Liver (tissue), 9 donors: ENCODE data around the gene GRK2. TPM values are rescaled to one million over a fixed set of nuclear protein-coding genes. Genes with fewer than 3 reads are reported as not detected.

Source experiments
- DNase-seq: peaks from one replicate; pipeline ENCODE4 v3.0.0-alpha.2; 2017; ENCODE audit warnings: low spot score
- H3K27ac ChIP-seq, 2 donors: one replicate each; pipeline ENCODE4 v1.7.0; 2013; ENCODE audit warnings: inconsistent platforms in 2 of 2, low read length in 2 of 2, control low read depth in 1 of 2, low read depth in 1 of 2, mild to moderate bottlenecking in 1 of 2
- H3K27me3 ChIP-seq, 4 donors: one replicate each; pipeline versions ENCODE4 v1.6.1 to v1.7.0; 2013; ENCODE audit warnings: low read length in 3 of 4, inconsistent platforms in 1 of 4, mild to moderate bottlenecking in 1 of 4, moderate library complexity in 1 of 4; ENCODE audit not compliant: control insufficient read depth in 4 of 4, insufficient read depth in 4 of 4
- H3K36me3 ChIP-seq, 4 donors: one replicate each; pipeline versions ENCODE4 v1.6.1 to v1.7.0; 2013; ENCODE audit warnings: low read length in 3 of 4, mild to moderate bottlenecking in 3 of 4, low read depth in 1 of 4, moderate library complexity in 1 of 4; ENCODE audit not compliant: control insufficient read depth in 4 of 4, insufficient read depth in 3 of 4
- H3K4me1 ChIP-seq, 4 donors: one replicate each; pipeline versions ENCODE4 v1.6.1 to v1.7.0; 2013; ENCODE audit warnings: low read length in 3 of 4, mild to moderate bottlenecking in 3 of 4, moderate library complexity in 1 of 4; ENCODE audit not compliant: control insufficient read depth in 4 of 4, insufficient read depth in 4 of 4
- H3K4me3 ChIP-seq, 3 donors: one replicate each; pipeline versions ENCODE4 v1.6.1 to v1.7.0; 2013; ENCODE audit warnings: low read length in 3 of 3, control low read depth in 1 of 3, low read depth in 1 of 3, mild to moderate bottlenecking in 1 of 3
- H3K9ac ChIP-seq, 2 donors: one replicate each; pipeline ENCODE4 v1.7.0; 2013; ENCODE audit warnings: low read length in 2 of 2, mild to moderate bottlenecking in 2 of 2, moderate library complexity in 2 of 2, control low read depth in 1 of 2, low read depth in 1 of 2
- H3K9me3 ChIP-seq, 4 donors: one replicate each; pipeline versions ENCODE4 v1.6.1 to v1.7.0; 2013; ENCODE audit warnings: low read length in 3 of 4; ENCODE audit not compliant: control insufficient read depth in 4 of 4
- EGR1 ChIP-seq, 2 donors: IDR thresholded peaks; 2 replicates each; pipeline ENCODE4 v1.6.1; 2016 to 2018; ENCODE audit warnings: antibody characterized with exemption in 2 of 2, low read depth in 2 of 2
- FOXA1 ChIP-seq: IDR thresholded peaks from 2 replicates; pipeline ENCODE4 v1.6.1; 2016; ENCODE audit warnings: antibody characterized with exemption
- FOXA2 ChIP-seq: IDR thresholded peaks from 2 replicates; pipeline ENCODE4 v1.6.1; 2016; ENCODE audit warnings: antibody characterized with exemption
- GABPA ChIP-seq, 2 donors: IDR thresholded peaks in 1 of 2; conservative IDR thresholded peaks in 1 of 2; 2 replicates each; pipeline ENCODE4 v1.6.1; 2016; ENCODE audit warnings: antibody characterized with exemption in 2 of 2, mild to moderate bottlenecking in 1 of 2, moderate library complexity in 1 of 2
- HNF4A ChIP-seq, 2 donors: conservative IDR thresholded peaks; 2 replicates each; pipeline ENCODE4 v1.6.1; 2016; ENCODE audit warnings: antibody characterized with exemption in 2 of 2, mild to moderate bottlenecking in 2 of 2
- HNF4G ChIP-seq: IDR thresholded peaks from 2 replicates; pipeline ENCODE4 v1.6.1; 2016; ENCODE audit warnings: antibody characterized with exemption
- JUND ChIP-seq, 2 donors: IDR thresholded peaks; 2 replicates each; pipeline ENCODE4 v1.6.1; 2016; ENCODE audit warnings: antibody characterized with exemption in 2 of 2
- NR2F2 ChIP-seq: IDR thresholded peaks from 2 replicates; pipeline ENCODE4 v1.6.1; 2016; ENCODE audit warnings: antibody characterized with exemption
- RAD21 ChIP-seq, 2 donors: IDR thresholded peaks; 2 replicates each; pipeline ENCODE4 v1.6.1; 2016; ENCODE audit warnings: antibody characterized with exemption in 2 of 2, mild to moderate bottlenecking in 2 of 2
- RXRA ChIP-seq, 2 donors: IDR thresholded peaks; 2 replicates each; pipeline ENCODE4 v1.6.1; 2017 to 2018; ENCODE audit warnings: antibody characterized with exemption in 2 of 2, mild to moderate bottlenecking in 1 of 2
- SP1 ChIP-seq: IDR thresholded peaks from 2 replicates; pipeline ENCODE4 v1.6.1; 2018; ENCODE audit warnings: antibody characterized with exemption, mild to moderate bottlenecking
- TAF1 ChIP-seq: conservative IDR thresholded peaks from 2 replicates; pipeline ENCODE4 v1.6.1; 2016; ENCODE audit warnings: antibody characterized with exemption, mild to moderate bottlenecking
- YY1 ChIP-seq: IDR thresholded peaks from 2 replicates; pipeline ENCODE4 v1.6.1; 2016; ENCODE audit warnings: antibody characterized with exemption, mild to moderate bottlenecking
- WGBS: extraction: QIAGEN DNeasy Blood & Tissue Kit; methylation state at CpG from one replicate; pipeline ENCODE4 v1.1.7; 2013; 5-methylcytosine and 5-hydroxymethylcytosine counted together
- polyA plus RNA-seq, 2 donors: library from polyadenylated mRNA; stranded (reverse) in 1 of 2; unstranded in 1 of 2; fragments of 200-250 nt in 1 of 2; fragments of >200 nt in 1 of 2; fragmentation: Nextera tagmentation in 1 of 2; extraction: Ambion mirVana in 1 of 2; gene quantifications; one replicate each; pipeline versions ENCODE4 v1.2.1 to v1.2.3, GENCODE V29; 2013 to 2015
- total RNA-seq, 2 donors: library from RNA; depleted of rRNA; stranded (reverse); fragments of >200 nt; gene quantifications; one replicate each; pipeline ENCODE4 v1.2.3, GENCODE V29; 2014
- TF ChIP-seq, protein P1 (sequence below): IDR thresholded peaks from 2 replicates; pipeline ENCODE4 v1.6.1; 2016; ENCODE audit warnings: antibody characterized with exemption
- TF ChIP-seq, protein P2 (sequence below): fragments of 150-350 bp; IDR thresholded peaks from 2 replicates; pipeline ENCODE4 v1.5.1; 2017; ENCODE audit warnings: improper control_type of control experiment, low read depth, low read length; ENCODE audit not compliant: missing input control
- TF ChIP-seq, protein P3 (sequence below): IDR thresholded peaks from 2 replicates; pipeline ENCODE4 v1.6.1; 2016; ENCODE audit warnings: antibody characterized with exemption
- TF ChIP-seq, protein P4 (sequence below): IDR thresholded peaks from 2 replicates; pipeline ENCODE4 v1.6.1; 2016; ENCODE audit warnings: antibody characterized with exemption, mild to moderate bottlenecking
- donor health status: healthy.
- donor health status: healthy.
- donor health status: healthy.
- donor health status: healthy.
- donor health status: healthy.

The GRK2 gene
- total and polyA plus RNA-seq, 4 donors = 13.4 to 41.4 (median 31.7) TPM

DNA sequence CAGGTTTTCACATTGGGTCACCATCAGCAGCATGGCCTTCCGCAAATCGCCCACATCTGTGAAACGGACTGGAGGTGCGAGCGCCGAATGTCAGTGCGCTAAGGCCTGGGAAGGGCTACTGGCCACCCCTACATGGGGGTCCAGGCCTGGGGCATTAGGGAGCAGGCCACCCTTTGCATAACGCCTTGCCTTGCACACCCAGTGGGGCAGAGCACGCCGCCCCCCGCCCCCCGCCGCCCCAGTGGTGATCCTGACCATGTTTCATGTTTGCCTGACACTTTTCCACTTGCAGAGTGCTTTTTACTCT is 2.6 kb downstream of the GRK2 start:
- no peaks in the 10 kb centered on the region for H3K9me3 ChIP-seq
- 82% methylated on average over 13 of the region's 13 CpGs for WGBS
- TF ChIP-seq RAD21 (IDR thresholded peaks at IDR 0.05) (no peak), GABPA (IDR thresholded peaks at IDR 0.05 in 1 of 2, conservative IDR thresholded peaks at IDR 0.05 in 1 of 2) (no peak), NR2F2 (no peak), EGR1 (IDR thresholded peaks at IDR 0.05; ENCODE audit: low read depth in 2 of 2) (no peak), FOXA1 (no peak), SP1 (no peak), FOXA2 (no peak), HNF4A (conservative IDR thresholded peaks at IDR 0.05) (no peak), HNF4G (no peak), JUND (IDR thresholded peaks at IDR 0.05) (no peak), YY1 (no peak), RXRA (IDR thresholded peaks at IDR 0.05) (no peak)
- TF ChIP-seq, protein P1, sequence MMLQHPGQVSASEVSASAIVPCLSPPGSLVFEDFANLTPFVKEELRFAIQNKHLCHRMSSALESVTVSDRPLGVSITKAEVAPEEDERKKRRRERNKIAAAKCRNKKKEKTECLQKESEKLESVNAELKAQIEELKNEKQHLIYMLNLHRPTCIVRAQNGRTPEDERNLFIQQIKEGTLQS = no peak
- TF ChIP-seq, protein P2, sequence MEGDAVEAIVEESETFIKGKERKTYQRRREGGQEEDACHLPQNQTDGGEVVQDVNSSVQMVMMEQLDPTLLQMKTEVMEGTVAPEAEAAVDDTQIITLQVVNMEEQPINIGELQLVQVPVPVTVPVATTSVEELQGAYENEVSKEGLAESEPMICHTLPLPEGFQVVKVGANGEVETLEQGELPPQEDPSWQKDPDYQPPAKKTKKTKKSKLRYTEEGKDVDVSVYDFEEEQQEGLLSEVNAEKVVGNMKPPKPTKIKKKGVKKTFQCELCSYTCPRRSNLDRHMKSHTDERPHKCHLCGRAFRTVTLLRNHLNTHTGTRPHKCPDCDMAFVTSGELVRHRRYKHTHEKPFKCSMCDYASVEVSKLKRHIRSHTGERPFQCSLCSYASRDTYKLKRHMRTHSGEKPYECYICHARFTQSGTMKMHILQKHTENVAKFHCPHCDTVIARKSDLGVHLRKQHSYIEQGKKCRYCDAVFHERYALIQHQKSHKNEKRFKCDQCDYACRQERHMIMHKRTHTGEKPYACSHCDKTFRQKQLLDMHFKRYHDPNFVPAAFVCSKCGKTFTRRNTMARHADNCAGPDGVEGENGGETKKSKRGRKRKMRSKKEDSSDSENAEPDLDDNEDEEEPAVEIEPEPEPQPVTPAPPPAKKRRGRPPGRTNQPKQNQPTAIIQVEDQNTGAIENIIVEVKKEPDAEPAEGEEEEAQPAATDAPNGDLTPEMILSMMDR = no peak
- TF ChIP-seq, protein P3, sequence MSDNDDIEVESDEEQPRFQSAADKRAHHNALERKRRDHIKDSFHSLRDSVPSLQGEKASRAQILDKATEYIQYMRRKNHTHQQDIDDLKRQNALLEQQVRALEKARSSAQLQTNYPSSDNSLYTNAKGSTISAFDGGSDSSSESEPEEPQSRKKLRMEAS = no peak
- peak overlapping the region; percentile 53 to 63 for H3K27ac ChIP-seq
- H3K9ac ChIP-seq = no peak overlapping the region
- no peaks in the 10 kb centered on the region for H3K27me3 ChIP-seq
- no peaks in the 10 kb centered on the region for H3K36me3 ChIP-seq
- no peak for DNase-seq
- H3K4me1 ChIP-seq = peaks cover 16 to 74% (median 49%) of the 10 kb centered on the region in 4 donors
- no peak overlapping the region for H3K4me3 ChIP-seq

DNA sequence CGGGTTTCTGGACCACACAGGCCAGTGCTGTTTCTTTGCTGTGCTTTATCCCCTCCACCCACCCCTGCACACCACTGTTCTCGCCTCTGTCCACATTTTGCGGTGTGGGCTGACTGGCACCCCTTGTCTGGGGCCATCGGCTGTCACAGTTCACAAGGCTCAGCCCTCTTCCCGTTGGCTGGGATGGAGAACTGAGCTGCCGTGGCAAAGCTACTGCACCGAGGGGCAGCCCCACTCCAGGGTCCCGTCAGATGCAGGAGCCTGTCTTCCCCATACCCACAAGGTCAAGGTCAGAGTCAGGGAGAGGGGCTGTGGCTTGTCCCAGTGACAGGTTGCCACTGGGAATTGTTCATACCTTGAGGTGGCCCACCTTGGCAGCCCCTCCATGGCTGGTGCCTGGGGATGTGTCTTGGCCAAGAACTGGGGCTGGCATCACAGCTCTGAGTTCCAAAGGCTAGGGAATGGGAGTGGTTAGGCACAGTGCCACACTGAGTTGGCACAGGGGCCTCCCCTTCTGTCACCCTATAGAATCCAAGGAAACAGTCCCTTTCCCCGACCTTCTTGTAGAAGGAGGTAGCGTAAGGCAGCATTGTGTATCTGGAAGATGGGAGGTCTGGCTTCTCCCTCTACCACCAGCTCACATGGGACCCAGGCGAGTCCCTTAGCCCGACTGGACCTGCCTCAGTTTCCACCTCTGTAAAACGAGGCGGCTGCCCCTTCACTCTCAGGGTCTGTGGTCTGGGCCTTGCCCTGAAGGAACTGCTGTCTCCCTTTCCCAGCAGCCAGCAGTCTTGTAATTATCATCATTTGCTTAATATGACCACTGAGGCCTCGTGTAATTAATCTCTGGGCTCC is 3.4 kb downstream of the GRK2 start:
- no peak for DNase-seq
- Histone ChIP-seq H3K27me3 (no peaks in the 10 kb centered on the region), H3K4me1 (peaks cover 16 to 77% (median 50%) of the 10 kb centered on the region in 4 donors), H3K4me3 (no peak overlapping the region), H3K9me3 (no peaks in the 10 kb centered on the region), H3K27ac (peak overlapping the region; percentile 53 to 63), H3K9ac (peak overlapping the region in 1 of 2 donors; percentile 5), H3K36me3 (no peaks in the 10 kb centered on the region)
- WGBS = 58% methylated on average over 15 of the region's 15 CpGs
- TF ChIP-seq HNF4A (conservative IDR thresholded peaks at IDR 0.05) = no peak
- no peak for TF ChIP-seq FOXA2
- no peak for TF ChIP-seq GABPA (IDR thresholded peaks at IDR 0.05 in 1 of 2, conservative IDR thresholded peaks at IDR 0.05 in 1 of 2)
- TF ChIP-seq YY1 = no peak
- TF ChIP-seq, protein P2 = no peak
- TF ChIP-seq JUND (IDR thresholded peaks at IDR 0.05) = no peak
- no peak for TF ChIP-seq FOXA1
- no peak for TF ChIP-seq RAD21 (IDR thresholded peaks at IDR 0.05)
- no peak for TF ChIP-seq EGR1 (IDR thresholded peaks at IDR 0.05; ENCODE audit: low read depth in 2 of 2)
- TF ChIP-seq RXRA (IDR thresholded peaks at IDR 0.05) = no peak
- no peak for TF ChIP-seq TAF1
- TF ChIP-seq, protein P4, sequence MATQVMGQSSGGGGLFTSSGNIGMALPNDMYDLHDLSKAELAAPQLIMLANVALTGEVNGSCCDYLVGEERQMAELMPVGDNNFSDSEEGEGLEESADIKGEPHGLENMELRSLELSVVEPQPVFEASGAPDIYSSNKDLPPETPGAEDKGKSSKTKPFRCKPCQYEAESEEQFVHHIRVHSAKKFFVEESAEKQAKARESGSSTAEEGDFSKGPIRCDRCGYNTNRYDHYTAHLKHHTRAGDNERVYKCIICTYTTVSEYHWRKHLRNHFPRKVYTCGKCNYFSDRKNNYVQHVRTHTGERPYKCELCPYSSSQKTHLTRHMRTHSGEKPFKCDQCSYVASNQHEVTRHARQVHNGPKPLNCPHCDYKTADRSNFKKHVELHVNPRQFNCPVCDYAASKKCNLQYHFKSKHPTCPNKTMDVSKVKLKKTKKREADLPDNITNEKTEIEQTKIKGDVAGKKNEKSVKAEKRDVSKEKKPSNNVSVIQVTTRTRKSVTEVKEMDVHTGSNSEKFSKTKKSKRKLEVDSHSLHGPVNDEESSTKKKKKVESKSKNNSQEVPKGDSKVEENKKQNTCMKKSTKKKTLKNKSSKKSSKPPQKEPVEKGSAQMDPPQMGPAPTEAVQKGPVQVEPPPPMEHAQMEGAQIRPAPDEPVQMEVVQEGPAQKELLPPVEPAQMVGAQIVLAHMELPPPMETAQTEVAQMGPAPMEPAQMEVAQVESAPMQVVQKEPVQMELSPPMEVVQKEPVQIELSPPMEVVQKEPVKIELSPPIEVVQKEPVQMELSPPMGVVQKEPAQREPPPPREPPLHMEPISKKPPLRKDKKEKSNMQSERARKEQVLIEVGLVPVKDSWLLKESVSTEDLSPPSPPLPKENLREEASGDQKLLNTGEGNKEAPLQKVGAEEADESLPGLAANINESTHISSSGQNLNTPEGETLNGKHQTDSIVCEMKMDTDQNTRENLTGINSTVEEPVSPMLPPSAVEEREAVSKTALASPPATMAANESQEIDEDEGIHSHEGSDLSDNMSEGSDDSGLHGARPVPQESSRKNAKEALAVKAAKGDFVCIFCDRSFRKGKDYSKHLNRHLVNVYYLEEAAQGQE = no peak
